Measurements from ENCODE around the gene ZNF668.
A peak's percentile ranks its signal among the peaks of the same experiment; 100 is the strongest.
"Not testable (repeated sequence)": the region's sequence is repeated elsewhere in the genome, so short reads cannot be mapped to it uniquely, and the experiment has no call there.

ZNF668 gene

GRCh38 chr16:31100876-31101641 is 27.0 kb upstream of the ZNF668 start:
- DNase-seq = not testable (repeated sequence)

GRCh38 chr16:31099860-31100638 is 26.0 kb upstream of the ZNF668 start:
- no peak for DNase-seq

GRCh38 chr16:31094424-31095120 is 20.5 kb upstream of the ZNF668 start, which contains the start of gene VKORC1:
Gene VKORC1, minus strand, starts transcription at chr16:31094797. Its CDS starts 68 bp downstream, at chr16:31094729.
- peak; percentile 79 for DNase-seq

GRCh38 chr16:31094088-31094423 is 20.0 kb upstream of the ZNF668 start:
- no peak for DNase-seq

- DNase-seq = no peak
Observed at GRCh38 chr16:31093132-31093703, 19.2 kb upstream of the ZNF668 start.

GRCh38 chr16:31092330-31092729 is 18.3 kb upstream of the ZNF668 start:
- no peak for DNase-seq

- DNase-seq = no peak
Observed at GRCh38 chr16:31090540-31090939, 16.5 kb upstream of the ZNF668 start.

- no peak for DNase-seq
Observed at GRCh38 chr16:31089199-31089598, 15.2 kb upstream of the ZNF668 start.

GRCh38 chr16:31088459-31089183 is 14.6 kb upstream of the ZNF668 start, which contains the start of gene PRSS53:
Gene PRSS53, minus strand, starts transcription at chr16:31088943. Its CDS starts 134 bp downstream, at chr16:31088809.
- no peak for DNase-seq

- no peak for DNase-seq
Observed at GRCh38 chr16:31087971-31088370, 13.9 kb upstream of the ZNF668 start.

GRCh38 chr16:31087481-31087880 is 13.4 kb upstream of the ZNF668 start:
- DNase-seq = no peak

- no peak for DNase-seq
Observed at GRCh38 chr16:31086629-31086906, 12.5 kb upstream of the ZNF668 start.

GRCh38 chr16:31085873-31086628 is 12.0 kb upstream of the ZNF668 start:
- DNase-seq = no peak

GRCh38 chr16:31085411-31085810 is 11.4 kb upstream of the ZNF668 start:
- no peak for DNase-seq

GRCh38 chr16:31084584-31085302 is 10.7 kb upstream of the ZNF668 start:
- DNase-seq = no peak

- DNase-seq = no peak
Observed at GRCh38 chr16:31083981-31084380, 9.9 kb upstream of the ZNF668 start.

GRCh38 chr16:31083556-31083955 is 9.5 kb upstream of the ZNF668 start:
- DNase-seq = no peak

GRCh38 chr16:31083081-31083480 is 9.0 kb upstream of the ZNF668 start:
- DNase-seq = no peak

- DNase-seq = no peak
Observed at GRCh38 chr16:31082368-31083045, 8.5 kb upstream of the ZNF668 start.
